ENCODE data around the gene RIOK1. TPM values are rescaled to one million over a fixed set of nuclear protein-coding genes. Genes with fewer than 3 reads are reported as not detected.

Gene RIOK1
- total and polyA plus RNA-seq, 9 of the 15 experiments (the other 6 are each of a cell fraction or from before 2014, with no cell fraction given): 24.9 to 101 (median 52.2) TPM

GRCh38 chr6:7442467-7442866 is 52.9 kb downstream of the RIOK1 start:
- Histone ChIP-seq H3K36me3 (ENCODE audit: control insufficient read depth, insufficient read depth, low read length) (no peaks in the 10 kb centered on the region), H4K20me1 (replicated peaks; ENCODE audit: control insufficient read depth, insufficient read depth, low read length) (no peaks in the 10 kb centered on the region), H2AFZ (ENCODE audit: low read depth, low read length) (no peak overlapping the region), H3K4me3 (no peak overlapping the region), H3K9me3 (replicated peaks; ENCODE audit: control insufficient read depth, insufficient read depth, low read depth, low read length) (no peaks in the 10 kb centered on the region), H3K9ac (ENCODE audit: insufficient read depth in 1 of 2, low read depth in 2 of 2, low read length in 2 of 2) (no peak overlapping the region), H3K27me3 (ENCODE audit: control insufficient read depth in 2 of 2, insufficient read depth in 2 of 2, low read length in 2 of 2) (peaks cover 29 to 37% of the 10 kb centered on the region in 2 experiments), H3K4me1 (replicated peaks in 1 of 2; ENCODE audit: control insufficient read depth in 2 of 2, insufficient read depth in 2 of 2, low read length in 2 of 2) (peaks cover 0 to 9% of the 10 kb centered on the region in 2 experiments; a peak in 3 of 5 replicates), H3K27ac (ENCODE audit: extremely low read depth, low read depth, low read length) (no peak overlapping the region), H3K79me2 (ENCODE audit: control insufficient read depth, insufficient read depth, low read length) (no peaks in the 10 kb centered on the region), H3K4me2 (ENCODE audit: insufficient read depth, low read length) (no peak overlapping the region), H3K9me1 (ENCODE audit: control insufficient read depth, insufficient read depth, low read length) (no peaks in the 10 kb centered on the region)
- FAIRE-seq (no peak), ATAC-seq (no peak), DNase-seq (ENCODE audit: extremely low read depth in 1 of 4, low spot score in 3 of 4) (no peak)
- 37% methylated on average over 11 of the region's 11 CpGs for WGBS (ENCODE audit: insufficient coverage, low coverage, missing lambda C conversion rate)
- POLR2A ChIA-PET: no interaction called here
- BruUV-seq (replicated peaks): no TSS peak
- in situ Hi-C loops (cut with MboI): no loop called here
- TF ChIP-seq ATF1 (CRISPR knock-in tag; IDR thresholded peaks at IDR 0.05): no peak
- no peak for TF ChIP-seq ATF1 (tag; IDR thresholded peaks at IDR 0.05)
- TF ChIP-seq CTCF (IDR thresholded peaks at IDR 0.05 in 2 of 3, conservative IDR thresholded peaks at IDR 0.05 in 1 of 3; ENCODE audit: insufficient read depth in 2 of 3, low read depth in 1 of 3, low read length in 3 of 3): no peak
- no peak for TF ChIP-seq CEBPB (tag; IDR thresholded peaks at IDR 0.05)
- TF ChIP-seq ZKSCAN1 (IDR thresholded peaks at IDR 0.05; ENCODE audit: low read depth, low read length): no peak
- no peak for TF ChIP-seq ZNF23 (CRISPR knock-in tag; IDR thresholded peaks at IDR 0.05)
- intact Hi-C loops (cut with micrococcal nuclease): no loop called here
- CTCF ChIA-PET (ENCODE audit: low intra/inter-chr PET ratio): no interaction called here

Data from K562 (cell line).